Osteocyte (in vitro differentiated cells): ENCODE results near the gene ADARB1. TPM values are rescaled to one million over a fixed set of nuclear protein-coding genes. Genes with fewer than 3 reads are reported as not detected.

Experiments used
- DNase-seq: peaks from one replicate; pipeline ENCODE4 v3.0.0; 2021; ENCODE audit warnings: mixed read lengths; ENCODE audit not compliant: unreplicated experiment; ENCODE audit errors: extremely low spot score
- H3K27ac Mint-ChIP-seq: one replicate; pipeline ENCODE4 v1.8.0; 2021; ENCODE audit warnings: mild to moderate bottlenecking, mixed read lengths; ENCODE audit not compliant: unreplicated experiment
- H3K27me3 Mint-ChIP-seq: one replicate; pipeline ENCODE4 v1.8.0; 2021; ENCODE audit warnings: mixed read lengths; ENCODE audit not compliant: unreplicated experiment
- H3K36me3 Mint-ChIP-seq: one replicate; pipeline ENCODE4 v1.8.0; 2021; ENCODE audit warnings: mixed read lengths; ENCODE audit not compliant: unreplicated experiment
- H3K4me1 Mint-ChIP-seq: one replicate; pipeline ENCODE4 v1.8.0; 2021; ENCODE audit warnings: mixed read lengths; ENCODE audit not compliant: unreplicated experiment
- H3K4me3 Mint-ChIP-seq: one replicate; pipeline ENCODE4 v1.8.0; 2021; ENCODE audit warnings: mild to moderate bottlenecking, moderate library complexity, mixed read lengths; ENCODE audit not compliant: unreplicated experiment
- H3K9me3 Mint-ChIP-seq: one replicate; pipeline ENCODE4 v1.8.0; 2021; ENCODE audit warnings: mixed read lengths; ENCODE audit not compliant: unreplicated experiment
- CTCF ChIP-seq: fragments of 200-600 bp; sonication (generic); IDR thresholded peaks from 2 replicates; pipeline ENCODE4 v1.5.0; 2021; ENCODE audit warnings: antibody characterized with exemption, mild to moderate bottlenecking, moderate library complexity
- total RNA-seq: library from RNA; stranded (reverse); gene quantifications from 2 replicates; pipeline ENCODE4 v1.2.1, GENCODE V29; 2021

The ADARB1 gene
- total RNA-seq, 1 donor from 2014 or later: 126 TPM

- DNase-seq: no peak
- Mint-ChIP-seq H3K4me3 (no peak overlapping the region), H3K27me3 (no peaks in the 10 kb centered on the region), H3K27ac (no peak overlapping the region), H3K36me3 (no peaks in the 10 kb centered on the region), H3K9me3 (no peaks in the 10 kb centered on the region), H3K4me1 (peaks cover 66% of the 10 kb centered on the region)
- TF ChIP-seq CTCF: no peak
Observed at GRCh38 chr21:45108808-45109781, 34.7 kb downstream of the ADARB1 start.

GRCh38 chr21:45109831-45110492 is 35.6 kb downstream of the ADARB1 start:
- H3K9me3 Mint-ChIP-seq: no peaks in the 10 kb centered on the region

GRCh38 chr21:45110873-45111624 is 36.7 kb downstream of the ADARB1 start:
- Mint-ChIP-seq H3K4me1 (peaks cover 46% of the 10 kb centered on the region), H3K4me3 (no peak overlapping the region), H3K9me3 (no peaks in the 10 kb centered on the region), H3K36me3 (peaks cover 5% of the 10 kb centered on the region), H3K27me3 (no peaks in the 10 kb centered on the region), H3K27ac (no peak overlapping the region)
- no peak for DNase-seq
- no peak for TF ChIP-seq CTCF

More at GRCh38 chr21:45109831-45110492, 35.6 kb downstream of the ADARB1 start:
- Mint-ChIP-seq H3K27me3 (no peaks in the 10 kb centered on the region), H3K27ac (peak overlapping the region; percentile 25), H3K4me3 (peak overlapping the region; percentile 39), H3K4me1 (peaks cover 57% of the 10 kb centered on the region), H3K36me3 (peaks cover 5% of the 10 kb centered on the region)
- no peak for TF ChIP-seq CTCF
- no peak for DNase-seq

- Mint-ChIP-seq H3K4me3 (no peak overlapping the region), H3K27me3 (no peaks in the 10 kb centered on the region), H3K27ac (no peak overlapping the region), H3K4me1 (peaks cover 40% of the 10 kb centered on the region), H3K36me3 (peaks cover 5% of the 10 kb centered on the region), H3K9me3 (no peaks in the 10 kb centered on the region)
- no peak for DNase-seq
- no peak for TF ChIP-seq CTCF
Observed at GRCh38 chr21:45111703-45112102, 37.3 kb downstream of the ADARB1 start.
